Heart left ventricle (tissue), 13 donors: ENCODE results near the gene SORCS2.

Source experiments
- CTCF ChIP-seq, 12 donors: fragments of 200-600 bp; sonication (generic) in 4 of 12; IDR thresholded peaks; one replicate each; pipeline versions ENCODE4 v1.5.0 to v1.8.0; 2018 to 2022; ENCODE audit warnings: antibody characterized with exemption in 12 of 12, mild to moderate bottlenecking in 5 of 12
- POLR2A ChIP-seq, 2 donors: fragments of 450-650 bp; IDR thresholded peaks; one replicate each; pipeline ENCODE4 v1.6.1; 2017; ENCODE audit warnings: antibody characterized with exemption in 2 of 2, mild to moderate bottlenecking in 2 of 2, moderate library complexity in 2 of 2
- donor health status: ischemic (EF 13 %, LVEDD 7.1; RV severe dilation, severe dysfunction).
- donor health status: DM: no; HTN: yes; CAD: no.
- donor health status: DM: no; HTN: no; CAD: no.
- donor health status: ischemic (EF 25% LVEDD 6.9; RV normal size, moderate dysfunction).
- donor health status: ischemic (EF 25% LVEDD 5.7; RV mildly dilated, moderate dysfunction).
- donor health status: ischemic (EF 35%, LVEDD 5.7; RV mildly dilated, moderate dysfunction).
- donor health status: nonischemic (EF 11% LVEDD 7.7; RV severe dilation, severe dysfunction).
- donor health status: DM: yes; HTN: yes; CAD: no.
- donor health status: PGD.
- donor health status: ischemic (EF 29% LVEDD 5.4; RV normal size, mild dysfunction).
- donor health status: nonischemic (EF 23%, LVEDD 6.1; RV moderate dilation, normal function).

- no peak for TF ChIP-seq CTCF (IDR thresholded peaks at IDR 0.05)
- TF ChIP-seq POLR2A (IDR thresholded peaks at IDR 0.05), result no peak
Measured at GRCh38 chr4:7310451-7310850, 118.1 kb downstream of the SORCS2 start.
